Activated CD8-positive, alpha-beta memory T cell treated with anti-CD3 and anti-CD28 coated beads for 36 hours (primary cell): Measurements from ENCODE around the gene VWA2. TPM values are rescaled to one million over a fixed set of nuclear protein-coding genes. Genes with fewer than 3 reads are reported as not detected.

Source experiments
- CTCF ChIA-PET: fragments of 350-600 bp; sonication (Branson Sonifier 250); formaldehyde crosslinking; loops from one replicate; lab custom pipeline; 2021; ENCODE audit warnings: antibody characterized with exemption; lab: Charles Lee
- POLR2A ChIA-PET: fragments of 350-600 bp; sonication (Branson Sonifier 250); formaldehyde crosslinking; loops from one replicate; lab custom pipeline; 2021; ENCODE audit warnings: antibody characterized with exemption; lab: Charles Lee
- total RNA-seq, 2 experiments: library from RNA; stranded (reverse); gene quantifications; one replicate each; pipeline ENCODE4 v1.2.3, GENCODE V29; 2021

The VWA2 gene
- total RNA-seq, 2 experiments from 2014 or later: not detected

DNA sequence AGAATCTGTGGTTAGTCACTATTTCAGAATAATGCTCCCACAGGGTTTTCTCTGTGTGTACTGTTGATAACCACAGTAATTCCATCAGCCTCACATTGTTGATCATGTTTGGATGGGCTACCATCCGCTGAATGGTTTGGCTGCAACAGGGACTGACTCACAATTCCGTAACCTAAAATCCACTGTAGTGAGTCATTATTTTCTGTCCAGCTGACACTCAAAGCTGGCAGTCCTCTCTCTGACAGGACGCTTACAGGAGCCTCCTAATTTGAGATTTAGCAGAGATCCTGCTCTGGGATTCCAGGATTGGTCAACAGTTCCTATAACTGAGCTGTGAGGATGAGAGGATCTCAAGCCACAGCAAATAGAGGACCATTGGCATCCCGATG lies 32.7 kb downstream of the VWA2 start:
- CTCF ChIA-PET: interaction anchor here (1.9 kb wide), 1 partner anchor 33 kb away, joined by 4 read pairs; no protein-coding TSS in a partner anchor
- POLR2A ChIA-PET: no interaction called here

DNA sequence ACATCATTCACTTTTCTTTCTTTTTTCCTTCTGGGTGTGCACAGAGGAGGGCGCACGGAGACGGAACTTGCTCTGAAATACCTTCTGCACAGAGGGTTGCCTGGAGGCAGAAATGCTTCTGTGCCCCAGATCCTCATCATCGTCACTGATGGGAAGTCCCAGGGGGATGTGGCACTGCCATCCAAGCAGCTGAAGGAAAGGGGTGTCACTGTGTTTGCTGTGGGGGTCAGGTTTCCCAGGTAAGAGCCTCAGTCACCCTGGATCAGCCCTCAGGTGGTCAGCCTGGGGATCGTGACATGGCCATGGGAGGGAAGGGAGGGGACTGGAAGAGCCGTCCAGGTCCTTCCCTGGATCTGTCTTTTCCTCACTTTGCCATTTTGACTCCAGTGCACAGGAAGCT lies 33.6 kb downstream of the VWA2 start:
- ChIA-PET POLR2A (no interaction called here), CTCF (no interaction called here)

DNA sequence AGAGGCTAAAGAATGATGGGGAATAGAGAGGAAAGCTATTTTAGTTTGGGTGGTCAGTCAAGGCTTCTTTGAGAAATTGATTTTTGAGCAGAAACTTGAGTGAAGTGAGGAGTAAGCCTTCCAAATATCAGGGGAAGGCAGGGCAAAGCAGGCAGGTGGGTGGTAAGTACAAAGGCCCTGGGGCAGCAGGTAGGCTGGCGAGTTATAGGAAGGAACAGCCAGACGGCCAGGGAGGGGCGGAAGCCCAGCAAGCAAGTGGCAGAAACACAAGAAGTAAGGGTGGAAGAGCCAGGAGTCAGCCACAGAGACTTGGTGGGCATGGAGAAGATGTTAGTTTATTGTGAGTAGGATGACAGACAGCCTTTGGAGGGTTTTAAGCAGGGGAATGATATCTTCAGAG lies 34.9 kb downstream of the VWA2 start:
- ChIA-PET CTCF (no interaction called here), POLR2A (no interaction called here)

DNA sequence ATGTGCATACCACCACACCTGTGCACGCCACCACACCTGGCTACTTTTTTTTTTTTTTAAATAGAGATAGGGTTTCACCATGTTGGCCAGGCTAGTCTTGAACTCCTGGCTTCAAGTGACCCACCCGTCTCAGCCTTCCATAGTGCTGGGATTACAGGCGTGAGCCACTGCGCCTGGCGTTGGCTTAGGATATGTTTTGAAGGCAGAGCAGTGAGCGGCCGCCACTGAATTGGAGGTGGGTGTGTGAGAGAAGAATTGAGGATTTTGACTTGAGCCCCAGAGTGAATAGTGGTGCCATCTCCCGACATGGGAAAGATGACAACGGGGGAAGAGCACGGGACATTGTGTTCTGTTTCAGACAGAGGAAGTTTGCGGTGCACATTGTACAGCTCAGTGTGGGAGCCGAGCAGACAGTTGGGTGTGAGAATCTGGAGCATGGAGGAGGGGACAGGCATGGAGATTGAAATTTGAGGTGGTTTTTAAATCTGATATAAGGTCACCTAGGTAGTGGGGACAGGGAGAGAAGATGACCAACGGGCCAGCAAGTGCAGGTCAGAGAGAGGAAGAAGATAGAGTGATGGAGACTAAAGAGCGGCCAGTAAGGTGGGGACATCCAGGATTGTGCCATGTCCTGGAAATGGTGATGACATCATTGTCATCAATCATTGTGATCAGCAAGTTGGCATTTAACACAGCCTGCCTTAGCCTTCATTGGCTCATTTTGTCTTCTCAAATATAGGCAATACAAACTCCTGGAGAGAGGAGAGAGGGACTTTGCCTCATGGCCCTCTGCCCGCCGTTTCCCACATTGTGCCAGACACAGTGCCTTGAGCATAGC lies 35.8 kb downstream of the VWA2 start:
- POLR2A ChIA-PET: no interaction called here
- CTCF ChIA-PET: no interaction called here

DNA sequence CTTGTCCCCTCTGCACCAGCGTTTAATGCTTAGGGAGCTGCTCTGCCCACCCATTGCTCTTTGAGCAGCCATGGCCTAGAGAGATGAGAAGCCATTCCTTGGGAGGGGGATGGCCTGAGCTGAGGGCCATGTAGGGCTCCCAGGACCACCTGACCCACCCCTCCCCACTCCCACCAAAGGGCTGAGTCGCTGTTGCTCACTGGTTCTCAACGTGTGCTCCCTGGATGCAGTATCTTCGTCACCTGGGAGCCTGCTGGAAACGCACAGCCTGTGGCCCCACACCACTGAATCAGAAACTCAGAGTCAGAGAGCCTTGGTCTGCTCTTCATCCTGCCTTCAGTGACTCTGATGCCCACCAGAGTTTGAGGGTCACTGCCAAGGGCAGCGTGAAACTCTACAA lies 37.0 kb downstream of the VWA2 start:
- CTCF ChIA-PET: no interaction called here

DNA sequence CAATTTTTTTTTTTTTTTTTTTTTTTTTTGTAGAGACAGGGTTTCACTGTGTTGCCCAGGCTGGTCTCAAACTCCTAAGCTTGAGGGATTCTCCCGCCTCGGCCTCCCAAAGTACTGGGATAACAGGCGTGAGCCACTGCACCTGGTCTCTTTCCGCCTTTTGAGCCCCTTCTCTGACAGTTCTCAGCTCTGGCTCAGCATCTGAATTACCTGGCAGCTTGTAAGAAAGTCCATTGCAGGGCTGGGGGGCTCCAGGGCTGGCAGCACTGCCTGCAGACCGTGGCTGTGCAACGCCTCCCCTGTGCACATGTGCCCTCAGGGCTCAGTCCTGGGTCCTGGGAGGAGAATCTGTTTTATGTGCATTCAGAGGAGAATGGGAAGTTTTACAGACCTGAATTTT lies 37.6 kb downstream of the VWA2 start:
- ChIA-PET CTCF (no interaction called here), POLR2A (no interaction called here)

More for the DNA sequence above, 37.0 kb downstream of the VWA2 start:
- POLR2A ChIA-PET: no interaction called here

DNA sequence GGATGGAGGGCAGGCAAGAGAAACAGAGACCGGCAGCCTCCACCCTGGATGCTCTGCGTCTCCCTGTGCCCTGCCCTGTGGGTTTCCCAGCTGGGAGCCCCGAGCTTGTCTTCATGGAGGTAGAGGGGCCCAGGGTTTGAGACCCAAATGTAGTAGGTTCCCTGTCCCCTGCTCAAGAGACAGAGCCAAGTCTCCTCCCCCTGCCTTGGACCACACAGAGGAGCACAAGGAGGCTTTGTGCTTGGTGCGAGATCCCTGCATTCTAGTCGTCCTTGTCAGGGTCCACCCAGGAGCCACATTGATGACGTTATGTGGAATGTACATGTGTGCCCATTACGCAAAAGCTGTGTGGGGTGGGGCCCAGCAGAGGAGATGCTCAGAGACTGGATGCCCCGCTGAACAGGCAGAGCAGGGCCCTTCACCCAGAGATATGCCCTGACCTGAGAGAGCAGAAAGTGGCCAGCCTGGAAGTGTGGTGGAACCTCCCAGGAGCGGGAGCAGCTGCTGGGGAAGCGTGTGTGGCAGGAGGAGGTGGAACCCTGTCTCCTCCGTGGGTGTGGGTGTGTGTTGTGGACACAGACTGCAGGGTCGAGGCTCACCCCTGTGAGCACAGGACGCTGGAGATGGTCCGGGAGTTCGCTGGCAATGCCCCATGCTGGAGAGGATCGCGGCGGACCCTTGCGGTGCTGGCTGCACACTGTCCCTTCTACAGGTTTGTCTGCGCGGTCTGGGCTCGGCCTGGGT lies 39.3 kb downstream of the VWA2 start:
- ChIA-PET POLR2A (no interaction called here), CTCF (no interaction called here)

DNA sequence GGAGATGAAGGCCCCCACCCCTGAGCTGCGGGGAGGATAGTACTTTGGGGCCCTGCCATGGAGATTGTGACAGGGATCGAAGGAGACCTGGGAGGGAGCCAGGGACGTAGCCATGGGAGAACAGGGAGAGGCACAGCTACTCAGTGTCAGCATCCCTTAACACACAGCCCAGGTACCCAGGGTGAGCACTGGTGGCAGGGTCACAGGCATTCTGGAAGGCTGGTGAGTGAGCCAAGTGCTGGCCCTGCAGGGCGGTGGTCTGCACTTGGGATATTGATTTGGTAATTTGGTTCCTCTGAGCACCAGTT lies 39.8 kb downstream of the VWA2 start:
- ChIA-PET CTCF (no interaction called here), POLR2A (no interaction called here)

DNA sequence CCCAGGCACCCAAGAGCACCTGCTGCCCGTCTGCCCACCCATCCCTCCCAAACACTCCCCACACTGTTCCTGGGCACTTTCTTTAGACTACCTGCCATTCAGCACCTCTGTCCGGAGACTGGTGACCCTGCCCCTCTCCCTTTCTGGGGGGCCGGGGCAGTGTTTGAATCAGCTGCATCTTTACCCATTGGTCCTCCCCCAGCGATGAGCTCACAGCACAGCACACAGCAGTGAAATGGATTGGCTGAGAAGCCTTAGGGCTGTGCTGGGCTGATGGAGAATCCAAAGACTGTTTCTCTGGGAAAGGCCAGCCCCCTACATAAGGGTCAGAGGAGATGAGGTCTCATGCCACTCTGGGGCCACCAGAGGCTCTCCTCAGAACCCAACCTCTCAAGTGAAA lies 40.2 kb downstream of the VWA2 start:
- CTCF ChIA-PET: no interaction called here
- POLR2A ChIA-PET: no interaction called here

DNA sequence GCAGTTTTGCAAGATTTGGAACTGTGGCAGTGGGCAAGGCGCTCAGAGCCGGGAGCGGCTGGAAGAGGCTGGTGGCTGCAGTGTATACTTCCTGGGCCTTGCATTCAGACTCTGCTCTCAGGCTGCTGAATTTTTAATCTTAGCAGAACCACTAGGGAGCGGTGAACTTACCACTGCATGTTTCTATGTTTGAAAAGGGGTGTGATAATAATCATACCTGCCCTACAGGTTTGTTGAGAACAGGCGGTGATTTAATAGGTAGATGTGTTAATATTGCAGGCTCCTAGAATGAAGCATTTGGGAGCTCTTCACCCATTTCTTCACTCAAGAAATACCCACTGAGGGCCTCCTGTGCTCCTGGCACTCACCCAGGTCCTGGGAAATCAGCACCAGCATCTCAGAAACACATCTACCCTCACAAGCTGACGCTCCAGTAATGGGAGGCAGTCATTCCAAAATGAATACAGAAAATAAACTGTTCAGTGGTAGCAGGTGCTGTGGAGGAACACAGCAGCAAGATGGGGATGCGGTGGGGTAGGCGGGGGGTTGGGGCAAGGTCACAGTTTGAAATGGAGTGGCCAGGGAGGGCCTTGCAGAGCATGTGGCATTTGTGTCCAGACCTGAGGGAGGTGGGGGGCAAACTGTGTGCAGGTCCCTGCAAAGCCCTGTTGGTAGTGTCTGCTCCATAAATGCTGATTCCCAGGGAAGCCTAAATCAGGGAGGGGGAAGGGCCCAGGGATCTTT lies 41.0 kb downstream of the VWA2 start:
- ChIA-PET POLR2A (no interaction called here), CTCF (no interaction called here)

DNA sequence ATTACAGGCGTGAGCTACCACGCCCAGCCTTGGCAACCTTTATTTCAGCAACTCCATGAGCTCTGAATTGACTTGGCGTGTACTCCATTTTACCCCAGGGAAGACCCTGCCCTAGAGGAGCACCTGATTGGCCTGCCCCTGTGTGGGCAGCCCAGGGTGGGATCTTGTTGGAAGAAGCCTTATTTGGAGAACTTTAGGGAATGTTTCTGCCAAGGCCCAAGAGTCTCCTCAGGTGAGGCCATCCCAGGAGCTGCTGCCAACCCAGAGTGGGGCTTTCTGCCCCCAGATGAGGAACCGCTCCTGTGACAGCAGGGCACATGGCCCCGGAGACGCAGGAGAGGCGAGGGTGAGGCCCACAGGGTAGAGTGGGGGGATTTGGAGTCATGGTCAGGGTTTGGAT lies 42.0 kb downstream of the VWA2 start:
- ChIA-PET CTCF (no interaction called here), POLR2A (no interaction called here)

DNA sequence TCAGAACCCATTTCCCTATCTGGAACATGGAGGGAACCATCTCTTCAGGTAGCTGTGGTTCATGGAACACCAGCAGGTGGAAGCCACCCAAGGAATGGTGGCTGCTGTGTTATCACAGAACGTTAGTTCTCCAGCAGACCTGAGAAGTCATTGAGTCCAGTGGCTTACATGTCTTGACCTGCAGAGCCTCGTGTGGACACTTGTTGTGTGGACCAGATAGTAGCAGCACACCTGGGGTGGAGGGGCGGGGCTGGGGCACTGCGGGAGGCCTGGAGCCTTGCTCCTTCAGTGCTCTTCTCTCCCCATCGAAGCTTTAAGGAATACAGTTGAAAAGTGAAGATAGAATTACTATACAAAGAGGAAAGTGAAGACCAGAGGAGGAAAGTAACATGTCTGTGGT lies 42.4 kb downstream of the VWA2 start:
- POLR2A ChIA-PET: no interaction called here
- CTCF ChIA-PET: no interaction called here

DNA sequence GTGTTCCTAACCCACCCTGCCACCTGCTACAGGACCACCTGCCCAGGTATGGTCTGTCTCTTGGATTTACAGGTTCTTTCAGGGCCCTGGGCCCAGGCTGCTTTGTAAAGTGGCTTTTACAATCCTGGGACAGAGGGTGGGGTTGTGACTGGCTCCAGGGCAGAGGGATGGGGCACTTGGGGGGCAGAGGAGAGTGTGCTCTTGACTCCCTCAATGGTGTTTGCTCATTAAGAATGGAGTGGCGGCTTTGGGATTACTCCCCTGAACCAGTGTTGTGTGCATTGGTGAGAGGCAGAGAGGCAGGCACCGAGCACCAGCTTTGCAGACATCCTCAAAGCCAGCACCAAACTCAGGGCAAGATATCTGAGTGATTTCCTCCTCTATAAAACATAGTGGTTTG lies 43.5 kb downstream of the VWA2 start:
- ChIA-PET CTCF (no interaction called here), POLR2A (no interaction called here)

DNA sequence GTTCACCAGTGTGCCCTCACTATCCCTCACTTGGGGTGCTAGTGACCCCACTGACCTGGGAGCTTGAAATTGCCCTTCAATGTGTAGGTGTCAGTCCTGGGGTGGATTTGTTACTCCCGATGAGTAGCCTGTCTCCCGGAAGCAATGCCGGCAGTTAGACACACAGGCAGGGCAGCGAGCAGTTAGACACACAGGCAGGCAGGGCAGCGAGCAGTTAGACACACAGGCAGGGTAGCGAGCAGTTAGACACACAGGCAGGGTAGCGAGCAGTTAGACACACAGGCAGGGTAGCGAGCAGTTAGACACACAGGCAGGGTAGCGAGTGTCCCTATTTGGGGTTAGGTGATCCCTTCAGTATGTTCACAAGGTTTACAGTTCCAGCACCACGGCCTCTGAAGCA lies 44.0 kb downstream of the VWA2 start:
- ChIA-PET CTCF (no interaction called here), POLR2A (no interaction called here)

DNA sequence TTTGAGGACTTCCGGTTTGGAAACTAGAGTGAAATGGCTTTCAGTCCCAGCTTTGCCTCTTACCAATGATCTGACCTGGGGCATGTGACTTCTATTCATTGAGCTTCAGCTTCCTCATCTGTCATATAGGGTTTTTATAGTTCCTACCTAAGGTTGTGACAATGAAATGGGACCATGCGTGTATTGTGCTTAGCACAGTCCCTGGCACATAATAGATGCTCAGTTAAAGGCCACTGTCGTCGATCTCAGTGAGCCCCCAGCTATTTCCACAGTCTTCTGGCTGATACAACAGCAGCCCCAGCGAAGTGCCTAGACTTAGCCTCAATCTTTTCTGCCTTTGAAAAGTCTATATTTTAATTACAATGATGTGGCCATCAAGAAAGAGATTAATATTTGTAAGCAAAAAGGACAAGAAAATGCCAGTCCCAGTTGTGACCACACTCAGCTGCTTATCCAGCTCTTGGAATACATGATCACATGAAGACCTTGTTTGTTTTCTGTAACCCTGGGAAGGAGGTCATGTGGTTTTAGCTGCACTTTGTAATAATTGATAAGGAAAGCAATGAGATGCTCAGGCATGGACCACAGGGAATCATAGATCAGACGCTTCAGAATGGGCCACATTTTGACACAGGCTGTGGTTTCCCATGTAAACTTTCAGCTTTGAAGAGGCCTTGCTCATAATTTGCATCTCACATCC lies 44.6 kb downstream of the VWA2 start:
- POLR2A ChIA-PET: no interaction called here

DNA sequence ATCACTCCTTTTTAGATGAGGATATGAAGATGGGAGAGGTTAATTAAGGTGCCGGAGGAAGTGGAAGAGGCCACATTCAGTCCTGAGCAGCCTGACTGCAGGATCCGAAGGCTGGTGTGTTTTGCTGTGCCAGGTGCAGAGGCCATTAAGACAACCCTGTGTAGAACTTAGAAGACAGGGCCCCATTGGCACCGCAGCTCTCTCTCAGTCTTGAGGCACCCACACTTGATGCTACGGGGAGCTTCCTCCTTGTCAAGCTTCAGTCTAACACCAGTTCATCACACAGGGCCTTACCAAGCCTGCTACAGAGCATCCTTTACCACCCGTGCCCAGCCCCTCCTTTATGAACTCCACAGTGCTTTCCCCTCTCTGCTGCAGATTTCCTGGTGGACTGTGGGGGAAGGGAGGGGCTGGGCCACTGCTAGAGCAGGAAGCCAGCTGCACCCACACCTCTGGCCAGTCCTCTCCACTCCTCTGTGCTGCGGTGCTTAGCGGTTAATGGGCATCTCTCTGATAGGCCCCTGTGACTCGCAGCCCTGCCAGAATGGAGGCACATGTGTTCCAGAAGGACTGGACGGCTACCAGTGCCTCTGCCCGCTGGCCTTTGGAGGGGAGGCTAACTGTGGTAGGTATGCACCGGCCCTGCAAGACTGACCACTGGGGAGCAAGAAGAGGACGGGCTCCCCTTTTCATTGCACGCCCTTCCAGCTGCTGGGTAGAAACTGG lies 45.5 kb downstream of the VWA2 start:
- POLR2A ChIA-PET: no interaction called here
- CTCF ChIA-PET: no interaction called here

More for the DNA sequence above, 44.6 kb downstream of the VWA2 start:
- CTCF ChIA-PET: no interaction called here

DNA sequence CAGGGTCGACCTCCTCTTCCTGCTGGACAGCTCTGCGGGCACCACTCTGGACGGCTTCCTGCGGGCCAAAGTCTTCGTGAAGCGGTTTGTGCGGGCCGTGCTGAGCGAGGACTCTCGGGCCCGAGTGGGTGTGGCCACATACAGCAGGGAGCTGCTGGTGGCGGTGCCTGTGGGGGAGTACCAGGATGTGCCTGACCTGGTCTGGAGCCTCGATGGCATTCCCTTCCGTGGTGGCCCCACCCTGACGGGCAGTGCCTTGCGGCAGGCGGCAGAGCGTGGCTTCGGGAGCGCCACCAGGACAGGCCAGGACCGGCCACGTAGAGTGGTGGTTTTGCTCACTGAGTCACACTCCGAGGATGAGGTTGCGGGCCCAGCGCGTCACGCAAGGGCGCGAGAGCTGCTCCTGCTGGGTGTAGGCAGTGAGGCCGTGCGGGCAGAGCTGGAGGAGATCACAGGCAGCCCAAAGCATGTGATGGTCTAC lies 46.9 kb downstream of the VWA2 start:
- ChIA-PET POLR2A (no interaction called here), CTCF (no interaction called here)

DNA sequence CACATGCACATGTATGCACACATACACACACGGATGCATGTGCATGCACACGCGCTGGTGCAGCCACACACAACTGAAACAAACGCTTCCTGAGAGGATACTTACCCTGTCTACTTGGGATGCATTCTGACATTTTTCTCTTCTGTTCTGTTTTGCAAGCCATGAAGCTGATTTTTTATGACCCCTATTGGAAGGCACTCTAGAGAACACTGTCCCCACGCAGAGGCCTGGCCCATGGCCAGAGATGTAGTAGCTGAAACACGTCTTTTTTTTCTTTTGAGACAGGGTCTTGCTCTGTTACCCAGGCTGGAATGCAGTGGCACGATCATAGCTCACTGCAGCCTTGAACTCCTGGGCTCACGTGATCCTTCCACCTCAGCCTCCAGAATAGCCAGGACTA lies 47.9 kb downstream of the VWA2 start:
- ChIA-PET POLR2A (no interaction called here), CTCF (no interaction called here)

DNA sequence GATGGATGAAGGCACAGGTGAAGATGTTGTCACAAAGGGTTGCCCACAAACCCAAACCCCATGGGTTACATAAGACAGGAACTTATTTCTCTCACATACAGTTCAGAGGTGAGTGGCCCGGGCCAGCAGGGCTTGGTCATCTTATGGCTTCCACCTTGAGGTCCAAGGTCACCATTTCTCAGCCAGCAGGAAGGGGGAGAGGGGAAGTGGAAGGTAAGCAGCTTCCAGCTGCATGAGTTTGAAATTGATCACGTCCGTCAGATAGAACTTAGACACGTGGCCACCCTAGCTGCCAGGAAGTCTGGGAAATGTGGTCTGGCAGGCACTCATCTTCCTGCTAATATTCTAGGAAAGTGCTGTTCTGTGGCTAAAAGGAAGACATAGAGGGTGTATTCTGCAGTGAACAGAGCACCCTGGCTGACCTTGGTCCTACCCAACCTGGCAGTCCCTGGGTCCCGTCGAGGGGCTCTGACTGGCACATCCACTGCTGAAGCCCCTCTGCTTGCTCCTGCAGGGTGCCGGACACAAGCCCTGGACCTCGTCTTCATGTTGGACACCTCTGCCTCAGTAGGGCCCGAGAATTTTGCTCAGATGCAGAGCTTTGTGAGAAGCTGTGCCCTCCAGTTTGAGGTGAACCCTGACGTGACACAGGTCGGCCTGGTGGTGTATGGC lies 49.5 kb downstream of the VWA2 start:
- POLR2A ChIA-PET: no interaction called here
- CTCF ChIA-PET: no interaction called here
